AG04450 (cell line): ENCODE results near the gene TEX47. TPM values are rescaled to one million over a fixed set of nuclear protein-coding genes. Genes with fewer than 3 reads are reported as not detected.

Experiments used
- CTCF ChIA-PET: fragments of 300-600, 350-600 bp; formaldehyde crosslinking; extraction: SDS; loops from one replicate; lab custom pipeline; 2022; ENCODE audit warnings: antibody characterized with exemption, inconsistent platforms; lab: Charles Lee
- POLR2A ChIA-PET: fragments of 350-600 bp; formaldehyde crosslinking; extraction: SDS; loops from one replicate; lab custom pipeline; 2021; ENCODE audit warnings: antibody characterized with exemption, inconsistent platforms; lab: Yijun Ruan, JAX
- DNase-seq: peaks from one replicate; pipeline ENCODE4 v3.0.0-alpha.2; 2011; ENCODE audit warnings: low read depth, low spot score
- H3K27ac ChIP-seq: one replicate; pipeline ENCODE4 v1.5.1; 2012; ENCODE audit warnings: low read depth, low read length, control low read depth
- H3K27me3 ChIP-seq: one replicate; pipeline ENCODE4 v1.6.0; 2012; ENCODE audit warnings: low read length; ENCODE audit not compliant: control insufficient read depth, insufficient read depth
- H3K4me3 ChIP-seq: 2 replicates; pipeline ENCODE4 v1.5.1; 2011; ENCODE audit warnings: mild to moderate bottlenecking, low read depth, low read length, control low read depth
- H3K9me3 ChIP-seq: 2 replicates; pipeline ENCODE4 v1.5.1; 2012; ENCODE audit warnings: low read length; ENCODE audit not compliant: control insufficient read depth, insufficient read depth
- CTCF ChIP-seq: IDR thresholded peaks from 2 replicates; pipeline ENCODE4 v1.5.1; 2011; ENCODE audit warnings: low read depth, low read length, control low read depth, inconsistent platforms
- polyA plus RNA-seq: library from polyadenylated mRNA; depleted of rRNA; stranded (reverse); fragments of >200 nt; gene quantifications from 2 replicates; pipeline ENCODE4 v1.2.3, GENCODE V29; 2011

TEX47 gene
- polyA plus RNA-seq, 1 experiment: not detected

DNA sequence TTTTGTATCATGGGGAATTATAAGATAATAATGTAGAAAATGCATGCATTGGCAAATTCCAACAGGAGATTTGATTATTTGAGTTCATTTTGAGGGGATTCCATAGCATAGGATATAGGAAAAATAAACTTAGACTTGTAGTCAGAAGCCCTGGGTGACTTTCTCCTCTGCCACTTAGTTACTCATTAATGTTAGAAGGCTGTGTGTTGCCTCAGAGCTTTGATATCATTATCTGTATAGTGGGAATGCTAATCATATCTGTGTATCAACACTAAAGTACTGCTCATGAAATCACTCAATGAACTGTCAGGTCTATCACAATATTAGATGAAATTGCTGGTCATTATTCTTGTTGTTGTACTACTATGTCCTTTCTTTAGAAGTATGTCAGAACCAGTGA lies 23.0 kb upstream of the TEX47 start:
- TF ChIP-seq CTCF: no peak
- CTCF ChIA-PET: no interaction called here

GRCh38 chr7:88806280-88807037 lies 10.9 kb upstream of the TEX47 start:
- H3K9me3 ChIP-seq: no peaks in the 10 kb centered on the region
- CTCF ChIA-PET: no interaction called here
- no peak overlapping the region for H3K27ac ChIP-seq
- H3K27me3 ChIP-seq: no peaks in the 10 kb centered on the region
- DNase-seq: no peak
- TF ChIP-seq CTCF: no peak
- POLR2A ChIA-PET: no interaction called here
- H3K4me3 ChIP-seq: no peak overlapping the region

More for the DNA sequence above, 23.0 kb upstream of the TEX47 start:
- POLR2A ChIA-PET: no interaction called here
- Histone ChIP-seq H3K27ac (no peak overlapping the region), H3K27me3 (no peaks in the 10 kb centered on the region), H3K4me3 (no peak overlapping the region), H3K9me3 (peaks cover 10% of the 10 kb centered on the region; the same call in 1 of the 2 replicates)
- DNase-seq: no peak

GRCh38 chr7:88801046-88801445 lies 5.5 kb upstream of the TEX47 start:
- POLR2A ChIA-PET: no interaction called here
- Histone ChIP-seq H3K4me3 (no peak overlapping the region), H3K27ac (no peak overlapping the region), H3K9me3 (no peaks in the 10 kb centered on the region), H3K27me3 (no peaks in the 10 kb centered on the region)
- no peak for TF ChIP-seq CTCF
- CTCF ChIA-PET: no interaction called here
- DNase-seq: no peak

GRCh38 chr7:88792361-88792760 lies 3.2 kb downstream of the TEX47 start:
- ChIA-PET CTCF (no interaction called here), POLR2A (no interaction called here)
- no peak overlapping the region for H3K27ac ChIP-seq
- no peaks in the 10 kb centered on the region for H3K9me3 ChIP-seq
- TF ChIP-seq CTCF: no peak
- no peak for DNase-seq
- no peak overlapping the region for H3K4me3 ChIP-seq
- H3K27me3 ChIP-seq: no peaks in the 10 kb centered on the region

GRCh38 chr7:88791891-88792290 lies 3.6 kb downstream of the TEX47 start:
- no peak for TF ChIP-seq CTCF
- ChIA-PET CTCF (interaction anchor here (2.4 kb wide), 1 partner anchor 831 kb away, joined by 10 read pairs; no protein-coding TSS in a partner anchor), POLR2A (no interaction called here)
- H3K4me3 ChIP-seq: no peak overlapping the region
- no peaks in the 10 kb centered on the region for H3K27me3 ChIP-seq
- H3K9me3 ChIP-seq: no peaks in the 10 kb centered on the region
- no peak overlapping the region for H3K27ac ChIP-seq
- DNase-seq: no peak
